Fibroblast of skin of back (primary cell): Measurements from ENCODE around the gene MED10.
"Not testable (repeated sequence)": the region's sequence is repeated elsewhere in the genome, so short reads cannot be mapped to it uniquely, and the experiment has no call there.

Experiments used
- DNase-seq: peaks from one replicate; pipeline ENCODE4 v3.0.0-alpha.2; 2013

MED10 gene

DNA sequence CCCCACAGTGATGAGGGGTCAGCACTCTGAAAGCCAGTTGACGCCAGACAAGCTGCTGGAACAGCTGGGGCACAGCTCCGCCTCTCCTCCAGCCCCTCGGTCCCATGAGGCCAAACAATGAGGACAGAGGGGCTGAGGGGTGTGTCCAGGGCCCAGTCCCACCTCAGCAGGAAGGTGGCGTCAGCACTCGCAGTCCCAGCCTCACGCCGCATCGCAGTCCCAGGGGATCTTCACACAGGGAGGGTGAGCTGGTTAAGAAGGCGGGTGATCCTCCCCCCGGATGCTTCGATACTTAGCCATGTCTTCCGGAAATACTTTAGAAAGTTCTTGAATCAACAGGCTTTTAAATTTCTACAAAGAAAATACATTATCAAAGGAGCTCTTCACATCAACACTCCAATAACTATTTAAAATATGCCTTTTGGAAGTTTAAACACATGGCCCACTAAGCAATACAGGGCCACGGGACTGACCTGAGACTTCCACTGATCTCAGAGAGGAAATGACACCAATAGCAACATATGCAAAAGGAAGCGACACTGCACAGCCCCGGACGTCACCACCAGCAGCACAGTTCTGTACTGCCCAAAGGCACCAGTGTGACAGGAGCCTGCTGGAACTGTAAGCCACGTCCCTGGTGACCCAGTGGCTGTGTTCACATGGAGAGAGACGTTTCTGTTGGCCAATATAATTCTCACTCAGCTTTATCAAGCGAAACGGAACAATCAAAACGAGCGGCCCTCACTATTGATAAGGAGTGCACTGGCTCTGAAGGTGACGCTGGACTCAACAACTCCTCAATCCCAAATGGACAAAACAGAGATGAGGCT is 5.9 kb downstream of the MED10 start:
- no peak for DNase-seq

GRCh38 chr5:6371079-6371810 is 7.1 kb downstream of the MED10 start:
- DNase-seq: no peak

DNA sequence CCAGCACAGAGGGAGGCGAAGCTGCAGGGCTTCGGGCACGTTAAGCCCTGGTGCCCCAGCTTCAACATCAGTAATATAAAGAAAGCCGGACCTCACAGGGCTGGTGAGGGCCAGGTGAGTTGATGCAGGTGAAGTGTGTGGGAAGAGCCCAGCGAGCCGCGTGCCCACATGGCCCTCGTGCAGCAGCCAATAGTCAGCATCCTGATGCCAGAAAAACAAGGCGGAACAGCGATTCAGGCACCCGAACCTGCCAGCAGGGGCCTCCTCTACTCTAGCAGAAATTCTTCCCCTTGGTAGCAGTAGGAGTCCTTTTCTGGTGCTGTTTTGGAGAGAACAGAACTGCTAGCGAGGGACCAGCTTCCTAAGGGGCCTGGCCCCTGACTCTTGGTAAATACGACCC is 7.8 kb downstream of the MED10 start:
- DNase-seq: no peak

DNA sequence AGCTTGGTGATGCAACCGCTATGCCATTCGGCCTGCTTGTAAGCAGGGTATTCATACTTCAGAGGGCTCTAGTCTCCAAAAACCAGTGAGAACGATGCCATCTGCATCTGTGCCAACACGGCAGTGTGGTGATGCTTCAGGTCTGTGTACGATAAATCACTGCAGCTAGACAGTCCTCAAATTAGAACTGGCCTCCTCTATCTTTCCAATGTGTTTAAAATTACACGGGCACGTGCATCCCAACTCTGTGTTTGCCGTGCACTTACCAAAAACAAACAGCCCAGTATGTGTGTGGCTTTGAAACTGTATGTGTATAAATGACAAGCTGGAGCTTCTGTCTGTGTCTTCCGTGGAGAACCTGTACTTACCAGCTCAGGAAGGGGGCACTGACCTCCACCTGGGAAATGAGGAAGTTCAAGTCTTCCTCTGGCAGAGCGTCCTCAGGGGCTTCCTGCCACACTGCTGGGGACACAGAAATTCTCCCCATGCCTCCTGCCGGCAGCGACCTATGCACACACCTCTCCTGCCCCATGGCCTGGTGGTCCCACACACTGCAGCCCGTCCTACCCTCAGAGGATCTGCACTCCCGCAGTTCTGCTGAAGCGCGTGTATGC is 12.3 kb downstream of the MED10 start:
- no peak for DNase-seq

DNA sequence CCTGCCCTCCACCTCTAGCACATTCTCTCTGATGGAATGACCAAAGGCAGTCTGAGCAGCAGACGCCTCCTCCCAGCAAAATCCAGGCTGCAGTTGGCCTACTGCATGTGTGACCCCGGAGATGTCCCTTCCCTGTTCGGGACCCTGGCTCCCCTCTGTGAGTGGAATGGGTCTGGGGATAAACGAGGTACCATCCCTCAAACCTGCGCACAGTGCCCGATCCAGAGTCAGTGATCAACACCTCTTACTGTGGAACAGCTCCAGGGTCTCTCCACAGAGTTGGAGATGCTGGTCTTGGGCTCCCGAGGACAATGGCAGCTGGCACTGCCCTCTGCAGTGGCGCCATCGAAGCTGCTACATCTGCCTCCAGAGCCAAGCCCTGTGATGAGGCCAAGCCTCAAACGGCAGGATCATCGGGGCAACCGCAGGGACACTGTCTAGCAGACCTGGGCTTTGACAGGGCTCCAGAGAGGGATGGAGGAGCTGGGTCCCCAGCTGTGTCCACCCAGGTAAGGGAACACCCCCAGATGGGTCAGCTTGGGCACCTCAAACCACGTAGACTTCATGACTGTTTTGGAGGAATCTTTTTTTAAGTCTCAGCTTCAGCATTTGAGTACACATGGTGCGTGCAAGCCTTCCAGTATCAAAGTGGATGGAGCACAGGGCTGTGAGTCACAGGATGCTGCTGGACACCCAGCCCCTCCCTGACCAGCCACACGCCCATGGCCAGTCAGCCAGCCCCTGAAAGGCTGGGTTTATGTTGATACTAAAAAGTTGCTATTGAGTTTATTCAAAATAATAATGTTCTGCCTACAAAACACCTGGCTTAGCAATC is 13.0 kb downstream of the MED10 start:
- DNase-seq: no peak

GRCh38 chr5:6363454-6364011 is 14.8 kb downstream of the MED10 start:
- DNase-seq: not testable (repeated sequence)

- no peak for DNase-seq
Measured at GRCh38 chr5:6362846-6363245, 15.5 kb downstream of the MED10 start.

DNA sequence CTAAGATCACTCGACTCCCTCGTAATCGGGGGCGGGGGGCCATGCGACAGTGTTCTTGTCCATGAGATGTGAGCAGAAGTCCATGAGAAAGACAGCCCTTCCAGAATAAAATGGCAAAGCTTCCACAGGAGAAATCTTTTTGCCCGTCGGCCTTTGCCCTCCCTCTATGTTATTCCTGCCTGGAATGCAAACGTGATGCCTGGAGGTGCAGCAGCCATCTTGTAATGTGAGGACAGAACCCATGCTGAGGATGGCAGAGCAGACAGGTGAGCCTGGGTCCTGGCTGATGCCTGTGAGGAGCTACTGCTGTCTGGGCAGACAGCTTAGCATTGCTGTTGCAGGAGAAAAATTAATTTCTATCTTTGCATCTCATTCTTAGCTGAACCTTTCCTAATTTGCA is 17.2 kb downstream of the MED10 start:
- no peak for DNase-seq

- no peak for DNase-seq
Measured at GRCh38 chr5:6360323-6361072, 17.8 kb downstream of the MED10 start.

DNA sequence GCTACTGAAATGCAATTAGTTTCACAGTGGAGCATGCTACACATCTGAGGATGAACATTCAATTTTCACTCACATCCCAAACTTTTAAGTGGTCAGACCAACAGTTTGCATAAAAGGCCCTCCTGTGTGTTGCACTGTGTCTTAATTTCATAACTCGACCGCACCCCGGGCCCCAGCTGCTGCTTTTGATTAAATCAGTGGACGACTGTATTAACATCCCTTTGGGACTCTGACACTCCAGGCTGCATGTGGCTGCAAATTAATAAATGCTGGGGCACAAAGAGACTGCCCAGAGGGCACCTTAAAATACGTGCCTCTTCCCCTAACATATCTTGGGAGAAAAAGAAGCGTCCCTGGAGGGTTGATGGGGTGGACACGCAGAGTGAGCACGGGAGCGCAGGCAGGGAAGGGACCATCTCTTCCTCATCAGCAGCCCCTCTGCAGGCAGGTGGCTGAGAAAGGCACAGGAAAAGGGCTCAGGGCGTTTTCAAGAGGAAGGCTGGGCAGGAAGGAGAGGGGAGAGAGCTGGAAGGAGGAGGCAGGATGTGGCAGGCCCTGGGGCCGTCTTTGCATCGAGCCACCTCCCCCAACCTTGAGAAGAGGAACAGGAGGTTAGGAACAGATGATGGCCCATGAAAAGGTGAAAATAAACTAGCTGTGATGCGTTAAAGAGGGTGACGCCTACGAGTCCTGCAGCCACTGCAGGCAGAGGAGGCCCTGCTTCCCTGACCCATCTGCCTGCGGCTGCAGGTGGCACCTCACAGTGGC is 18.6 kb downstream of the MED10 start:
- no peak for DNase-seq

- no peak for DNase-seq
Measured at GRCh38 chr5:6358434-6358820, 19.9 kb downstream of the MED10 start.

- not testable (repeated sequence) for DNase-seq
Measured at GRCh38 chr5:6357817-6358433, 20.4 kb downstream of the MED10 start.

DNA sequence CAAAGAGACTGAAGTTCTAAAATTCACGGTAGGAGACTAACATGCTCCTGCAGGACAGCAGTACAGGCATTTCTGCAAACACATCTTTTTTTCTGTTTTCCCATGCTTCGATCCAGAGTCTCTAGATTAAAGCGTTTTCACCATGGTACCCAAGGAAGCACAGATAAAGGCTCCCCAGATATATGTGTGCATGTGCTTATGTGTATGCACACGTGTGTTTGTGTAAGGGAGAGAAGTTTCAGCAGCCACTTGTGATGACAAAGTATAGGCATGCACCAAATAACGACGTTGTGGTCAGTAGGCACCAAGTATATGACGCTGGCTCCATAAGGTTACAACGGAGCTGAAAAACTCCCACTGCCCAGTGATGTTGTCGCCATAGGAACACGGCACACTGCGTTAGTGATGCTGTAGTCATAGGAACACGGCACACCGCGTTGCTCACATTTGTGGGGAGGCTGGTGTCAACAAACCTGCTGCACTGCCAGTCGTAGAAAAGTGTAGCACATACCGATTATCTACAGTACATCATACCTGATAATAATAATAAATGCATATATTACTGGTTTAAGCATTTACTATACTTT is 21.7 kb downstream of the MED10 start:
- DNase-seq: no peak

- DNase-seq: no peak
Measured at GRCh38 chr5:6355294-6355693, 23.1 kb downstream of the MED10 start.

DNA sequence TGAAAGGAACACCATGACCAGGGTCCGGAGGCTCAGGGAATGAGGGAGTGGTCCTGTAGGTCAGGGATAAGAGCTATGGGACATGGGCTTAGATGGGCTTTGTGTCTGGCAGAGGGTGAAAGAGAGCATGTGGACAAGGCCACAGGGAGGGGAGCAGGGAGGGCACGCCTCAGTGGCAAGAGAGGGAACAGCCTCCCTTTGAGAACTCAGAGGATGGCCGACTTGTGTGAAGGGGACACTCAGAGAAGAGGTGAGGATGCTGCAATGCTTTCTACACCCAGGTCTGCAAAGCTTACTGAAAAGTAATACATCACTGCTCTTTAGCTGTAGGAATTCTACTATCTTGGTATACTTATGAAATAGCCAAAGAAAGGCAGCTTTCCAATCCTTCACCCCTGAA is 23.5 kb downstream of the MED10 start:
- no peak for DNase-seq

DNA sequence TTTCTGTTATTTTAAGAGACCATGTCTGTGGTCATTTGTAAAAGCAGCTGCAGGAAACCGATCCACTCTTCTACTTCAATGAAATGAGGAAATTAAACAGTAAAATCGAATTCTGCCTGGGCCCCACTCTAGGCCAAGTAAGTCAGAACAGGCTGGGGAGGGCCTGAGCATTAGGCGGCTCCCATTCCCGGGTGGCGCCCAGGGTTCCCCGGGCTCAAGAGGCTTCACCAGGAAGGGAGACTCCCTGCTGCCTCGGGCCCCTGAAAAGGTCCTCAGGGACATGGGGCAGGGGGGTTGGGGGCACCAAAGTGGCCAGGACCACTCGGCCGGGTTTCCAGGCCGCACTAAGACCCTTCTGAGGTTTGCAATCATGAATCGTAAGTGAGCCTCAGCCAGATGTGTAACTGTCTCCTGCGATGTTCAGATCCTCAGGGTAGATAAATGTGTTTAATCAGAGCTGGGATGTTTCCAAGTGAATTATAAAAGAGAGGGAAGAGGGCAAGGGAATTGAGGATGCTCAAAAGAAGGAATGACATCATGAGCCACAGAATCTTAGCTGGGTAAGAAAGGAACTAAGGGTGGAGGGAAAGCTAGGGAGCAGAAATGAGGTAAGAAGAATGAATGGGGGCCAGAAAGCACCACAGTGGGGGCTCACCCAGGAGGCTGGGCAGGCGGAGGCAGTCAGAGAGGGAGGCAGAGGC is 24.6 kb downstream of the MED10 start:
- no peak for DNase-seq

GRCh38 chr5:6350277-6351090 is 27.9 kb downstream of the MED10 start:
- DNase-seq: no peak

DNA sequence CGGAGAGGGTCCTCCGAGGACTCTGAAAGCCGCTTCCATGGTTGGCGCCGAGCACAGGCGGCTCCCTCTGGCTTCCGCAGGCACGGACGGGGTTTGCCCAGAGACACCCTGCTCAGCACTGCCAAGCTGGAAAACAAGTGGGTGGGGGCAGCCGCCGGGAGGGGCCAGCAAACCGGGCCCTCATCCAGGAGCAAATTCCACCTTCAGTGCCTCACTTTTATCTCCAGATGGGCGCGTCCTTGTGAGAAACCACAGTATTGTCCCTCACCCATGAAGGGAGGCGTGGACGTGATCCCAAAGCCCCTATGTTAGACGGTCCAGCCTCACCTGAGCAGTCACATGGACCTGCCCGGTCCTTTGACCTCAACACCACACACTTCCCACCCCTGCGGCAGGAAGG is 29.0 kb downstream of the MED10 start:
- no peak for DNase-seq
